Hepatocyte (in vitro differentiated cells): Measurements from ENCODE around the gene MR1.

Experiments used
- CTCF ChIP-seq: fragments of 200-600 bp; sonication (generic); IDR thresholded peaks from 2 replicates; pipeline ENCODE4 v1.5.1; 2016; ENCODE audit warnings: antibody characterized with exemption, mild to moderate bottlenecking; ENCODE audit not compliant: poor library complexity
- EZH2 ChIP-seq: fragments of 200-600 bp; sonication (generic); IDR thresholded peaks from 2 replicates; pipeline ENCODE4 v1.6.1; 2016; ENCODE audit warnings: antibody characterized with exemption, mild to moderate bottlenecking, borderline replicate concordance

- TF ChIP-seq EZH2 (no peak), CTCF (no peak)
These were observed 39.9 kb downstream of the MR1 start for GRCh38 chr1:181073638-181074037.
